8988T (cell line): ENCODE data around the gene TMEM255A.
"Not testable (repeated sequence)": the region's sequence is repeated elsewhere in the genome, so short reads cannot be mapped to it uniquely, and the experiment has no call there.

Source experiments
- DNase-seq: peaks from one replicate; pipeline ENCODE4 v3.0.0; 2011

Gene TMEM255A

DNA sequence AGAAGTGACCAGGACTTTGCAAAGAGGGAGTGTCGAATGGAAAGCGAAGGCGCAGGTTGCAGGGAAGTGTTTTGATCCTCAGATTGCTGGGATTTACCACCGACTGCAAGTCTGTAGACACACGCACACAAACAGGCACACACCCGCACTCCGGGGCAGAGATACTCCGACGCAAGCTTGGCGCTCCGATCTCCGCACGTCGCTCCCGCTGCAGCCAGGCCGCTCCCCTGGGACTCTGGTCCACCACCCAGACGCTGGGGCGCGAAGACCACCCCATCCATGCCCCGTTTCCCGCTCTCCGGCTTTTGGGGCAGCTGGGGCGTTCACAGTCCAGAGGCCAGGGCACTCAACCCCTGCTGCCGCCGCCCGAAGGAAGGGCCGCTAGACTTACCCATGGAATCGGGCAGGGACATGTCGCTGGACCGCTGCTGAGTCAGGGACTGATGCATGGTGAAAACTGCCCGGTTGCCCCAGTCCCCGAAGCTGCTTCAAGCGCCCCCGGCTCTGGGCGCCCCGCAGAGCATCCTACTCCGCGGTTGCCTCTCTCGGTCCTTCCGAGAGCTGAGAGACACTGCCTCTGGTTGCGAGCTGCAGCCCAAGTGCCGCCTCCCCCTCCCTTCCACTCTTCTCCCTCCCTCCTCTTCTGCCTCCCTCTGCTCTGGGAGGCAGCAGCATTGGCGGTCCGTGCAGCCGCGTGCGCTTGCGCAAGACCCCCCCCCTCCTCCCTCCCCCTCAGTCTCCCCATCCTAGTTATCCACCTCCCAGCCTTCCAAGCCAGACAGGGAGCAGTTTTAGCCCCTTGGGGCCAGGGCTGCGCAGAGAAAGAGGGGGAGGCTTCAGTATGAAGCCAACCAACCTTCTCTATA lies at the start of gene TMEM255A:
Gene TMEM255A (minus strand): TSS at position 601 of the 866 bp plus-strand sequence. CDS start 152 bp downstream, at position 449.
- no peak for DNase-seq

DNA sequence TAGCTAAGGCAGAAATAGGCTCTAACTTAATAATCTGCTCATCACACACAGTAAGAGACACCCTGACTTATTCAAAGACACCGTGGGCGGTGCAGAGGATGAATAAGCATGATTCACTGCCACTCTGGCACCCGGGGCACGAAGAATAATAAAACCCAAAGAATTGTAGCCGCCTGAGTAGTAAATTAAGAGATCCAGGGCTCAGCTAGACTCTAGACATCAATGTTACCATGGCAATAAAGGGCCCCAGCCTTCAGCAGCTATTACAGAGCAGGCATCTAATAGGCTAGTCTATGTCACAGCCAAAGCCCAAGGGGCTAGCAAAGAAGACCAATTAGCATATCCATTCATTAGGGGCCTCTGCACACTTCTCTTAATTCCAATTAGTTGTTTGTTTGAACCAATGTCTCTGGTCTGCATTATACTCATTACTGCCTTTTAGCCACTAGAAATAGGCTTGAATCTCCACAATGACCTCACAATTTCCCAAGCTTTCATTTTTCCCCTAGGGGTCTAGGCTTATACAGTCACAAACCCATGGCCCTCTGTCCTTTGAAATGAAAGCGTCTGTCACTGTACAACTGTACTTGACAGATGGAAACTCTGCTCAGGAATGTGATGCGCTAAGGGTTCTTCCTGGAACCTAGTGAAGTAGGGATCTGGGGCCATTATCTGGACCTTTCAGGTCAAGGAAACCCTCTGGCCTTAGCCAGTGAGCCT lies 47.6 kb upstream of the TMEM255A start:
- no peak for DNase-seq

DNA sequence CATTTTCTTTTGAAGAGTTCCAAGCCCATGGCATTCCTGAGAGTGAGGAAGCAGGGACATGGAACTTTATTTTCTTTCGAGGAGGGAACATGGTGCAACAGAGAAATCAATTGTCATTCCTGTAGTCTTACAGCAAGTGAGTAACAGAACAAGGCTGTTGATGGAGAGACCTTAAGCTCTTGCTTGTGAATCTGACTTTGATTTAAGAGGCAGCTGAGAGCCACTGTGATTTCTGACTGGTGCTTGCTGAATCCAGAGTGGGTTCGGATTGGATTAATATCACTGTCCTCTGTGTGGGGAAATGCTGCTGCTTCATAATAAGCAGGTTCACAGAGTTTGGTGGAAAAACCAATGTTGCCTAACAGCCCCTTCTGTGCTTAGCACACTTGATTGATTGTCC lies 45.9 kb upstream of the TMEM255A start:
- no peak for DNase-seq

DNA sequence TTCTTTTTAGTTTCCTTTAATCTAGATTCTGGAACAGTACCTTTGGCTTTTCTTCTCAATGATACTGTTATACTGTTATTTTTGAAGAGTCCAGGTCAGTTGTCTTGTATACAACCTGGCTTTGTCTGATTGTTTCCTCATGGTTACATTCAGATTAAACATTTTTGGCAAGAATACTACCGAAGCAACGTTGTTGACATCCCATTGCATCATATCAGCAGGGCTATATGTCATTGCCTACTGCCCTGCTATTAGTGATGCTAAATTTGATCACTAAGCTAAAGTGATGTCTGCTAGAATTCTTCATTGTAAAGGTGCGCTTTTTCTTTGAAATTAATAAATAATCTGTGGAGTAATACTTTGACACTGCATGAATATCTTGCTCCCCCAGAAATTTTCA lies 44.8 kb upstream of the TMEM255A start:
- no peak for DNase-seq

DNA sequence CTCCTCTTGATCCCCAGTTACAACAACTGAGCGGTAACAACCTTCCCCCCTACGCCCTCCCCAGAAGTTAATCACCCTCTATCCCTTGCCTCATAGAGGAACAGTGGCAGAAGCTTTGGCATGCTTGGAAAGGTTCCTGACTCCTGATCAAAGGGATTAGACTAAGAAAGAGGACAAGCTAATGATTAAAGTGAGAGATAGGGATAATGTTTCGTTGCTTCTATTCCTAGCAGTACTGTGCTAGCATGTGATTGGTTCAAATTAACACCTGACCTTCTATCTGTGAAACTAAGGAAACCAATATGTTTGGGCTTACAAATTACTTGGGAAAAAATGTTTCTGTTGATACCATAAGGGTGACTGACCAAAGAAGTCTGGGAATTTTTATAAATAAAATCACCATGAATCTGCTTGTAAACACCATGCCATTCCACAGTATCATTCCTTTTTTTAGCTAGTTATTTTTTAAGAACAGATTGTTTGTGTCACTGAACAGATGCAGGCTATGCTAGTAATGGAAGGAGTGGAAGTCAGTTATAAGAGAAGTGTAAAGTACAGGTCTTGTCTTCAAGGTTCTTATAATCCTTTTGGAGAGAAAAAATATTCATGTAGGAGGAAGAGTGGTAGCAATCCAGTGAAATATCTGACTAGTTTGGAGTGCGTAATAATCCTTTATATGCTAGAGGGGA lies 39.3 kb upstream of the TMEM255A start:
- DNase-seq: no peak

DNA sequence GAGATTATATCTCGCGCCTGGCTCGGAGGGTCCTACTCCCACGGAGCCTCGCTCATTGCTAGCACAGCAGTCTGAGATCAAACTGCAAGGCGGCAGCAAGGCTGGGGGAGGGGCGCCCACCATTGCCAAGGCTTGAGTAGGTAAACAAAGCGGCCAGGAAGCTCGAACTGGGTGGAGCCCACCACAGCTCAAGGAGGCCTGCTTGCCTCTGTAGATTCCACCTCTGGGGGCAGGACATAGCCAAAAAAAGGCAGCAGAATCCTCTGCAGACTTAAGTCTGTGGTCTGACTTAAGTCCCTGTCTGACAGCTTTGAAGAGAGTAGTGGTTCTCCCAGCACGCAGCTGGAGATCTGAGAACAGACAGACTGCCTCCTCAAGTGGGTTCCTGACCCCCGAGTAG lies 33.3 kb upstream of the TMEM255A start:
- not testable (repeated sequence) for DNase-seq

DNA sequence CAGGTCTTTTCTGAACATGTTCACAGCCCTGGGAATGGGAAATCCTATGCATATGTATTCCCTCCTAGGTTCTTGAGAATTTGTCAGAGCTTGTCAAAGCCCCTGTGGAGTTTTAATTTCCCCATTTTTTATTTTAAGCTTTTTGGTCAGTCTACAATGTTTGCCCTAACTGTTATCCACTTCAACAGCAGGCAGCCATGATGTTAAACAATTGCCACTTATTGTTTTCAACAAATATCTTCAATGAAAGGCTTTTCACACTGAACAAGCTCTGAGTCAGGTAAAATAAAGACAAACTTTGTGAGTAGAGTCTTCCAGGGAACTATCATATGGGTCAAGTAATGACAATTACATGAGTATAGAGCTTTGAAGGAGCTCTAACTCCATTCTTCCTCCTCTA lies 25.6 kb upstream of the TMEM255A start:
- DNase-seq: no peak

DNA sequence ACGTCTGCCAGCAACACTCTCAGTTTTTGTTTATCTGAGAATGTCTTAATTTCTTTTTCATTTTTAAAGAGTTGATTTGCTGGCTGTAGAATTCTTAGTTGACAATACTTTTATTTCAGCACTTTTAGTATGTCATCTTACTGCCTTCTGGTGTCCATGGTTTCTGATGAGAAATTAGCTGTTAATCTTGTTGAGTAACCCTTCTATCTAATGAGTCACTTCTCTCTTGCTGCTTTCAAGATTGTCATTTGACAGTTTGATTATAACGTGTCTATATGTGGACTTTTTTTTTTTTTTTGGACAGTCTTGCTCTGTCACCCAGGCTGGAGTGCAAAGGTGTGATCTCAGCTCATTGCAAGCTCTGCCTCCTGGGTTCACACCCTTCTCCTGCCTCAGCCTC lies 24.0 kb upstream of the TMEM255A start:
- DNase-seq: no peak

DNA sequence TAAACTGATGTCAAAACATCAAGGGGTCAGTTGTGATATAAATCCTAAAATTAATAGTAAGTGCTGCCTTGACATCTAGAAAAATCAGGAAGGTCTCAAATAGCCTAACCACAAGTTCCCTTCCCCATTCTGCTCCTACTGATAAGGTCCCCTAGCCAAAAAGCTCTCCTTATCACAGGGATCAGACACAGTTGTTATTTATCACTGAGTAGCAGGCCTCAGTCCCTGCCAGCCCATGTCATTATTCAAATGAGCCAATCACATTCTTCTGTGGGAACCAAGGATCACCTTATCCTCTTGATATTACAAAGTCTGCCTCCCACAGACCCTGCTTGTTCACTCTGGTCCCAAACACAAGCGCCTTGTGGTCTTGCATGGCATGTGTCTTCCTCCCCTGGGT lies 23.3 kb upstream of the TMEM255A start:
- DNase-seq: no peak

DNA sequence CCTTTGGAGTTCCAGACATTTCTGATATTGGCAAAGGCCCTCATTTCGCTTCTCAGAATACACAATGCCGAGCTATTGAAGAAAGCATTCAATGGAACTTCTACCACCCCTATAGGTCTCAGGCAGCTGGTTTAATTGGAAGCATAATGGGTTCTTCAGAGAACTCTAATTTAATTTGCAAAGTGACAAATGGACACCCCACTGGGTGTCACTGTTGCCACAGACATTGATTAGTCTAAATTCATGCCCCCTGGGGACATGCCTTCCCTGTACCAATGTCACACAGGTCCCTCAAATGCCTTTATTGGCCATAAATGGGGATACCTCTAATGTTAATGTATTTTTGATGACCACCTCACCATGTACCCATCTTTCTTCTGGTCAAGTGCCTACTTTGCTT lies 22.9 kb upstream of the TMEM255A start:
- no peak for DNase-seq

DNA sequence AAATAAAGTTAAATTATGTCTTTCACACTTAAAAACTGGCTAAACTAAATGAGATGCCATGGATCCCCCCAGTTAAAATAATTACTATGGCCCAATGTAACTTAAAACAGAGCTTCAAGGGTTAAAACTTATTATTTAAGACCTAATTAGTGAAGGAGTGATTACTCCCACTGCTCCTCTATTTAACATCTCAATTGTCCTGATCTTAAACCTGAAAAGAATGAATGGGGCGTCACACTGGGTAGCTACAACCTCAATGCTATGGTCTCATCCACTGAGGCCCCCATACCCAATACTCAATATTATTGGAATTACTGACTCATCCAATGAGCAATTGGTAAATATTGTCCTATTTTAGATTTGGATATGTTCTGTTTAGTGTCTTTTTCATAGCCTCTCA lies 21.1 kb upstream of the TMEM255A start:
- no peak for DNase-seq

DNA sequence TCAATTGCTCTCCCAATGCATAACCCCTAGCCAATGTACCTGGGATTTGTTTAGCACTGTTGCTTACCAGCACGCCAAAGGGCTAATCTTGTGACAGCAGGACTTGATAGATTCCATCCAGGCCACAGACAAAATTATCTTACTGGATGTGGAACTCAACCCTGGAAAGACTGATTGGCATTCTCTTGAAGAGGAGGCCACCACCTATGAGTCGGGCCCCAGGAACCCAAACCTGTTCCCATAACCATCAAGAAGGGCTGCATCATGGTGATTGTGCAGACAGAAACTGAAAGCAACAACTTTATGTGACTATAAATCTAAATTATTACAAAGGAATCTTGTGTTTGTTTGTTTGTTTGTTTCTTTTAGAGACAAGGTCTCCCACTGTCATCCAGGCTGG lies 19.9 kb upstream of the TMEM255A start:
- DNase-seq: no peak

DNA sequence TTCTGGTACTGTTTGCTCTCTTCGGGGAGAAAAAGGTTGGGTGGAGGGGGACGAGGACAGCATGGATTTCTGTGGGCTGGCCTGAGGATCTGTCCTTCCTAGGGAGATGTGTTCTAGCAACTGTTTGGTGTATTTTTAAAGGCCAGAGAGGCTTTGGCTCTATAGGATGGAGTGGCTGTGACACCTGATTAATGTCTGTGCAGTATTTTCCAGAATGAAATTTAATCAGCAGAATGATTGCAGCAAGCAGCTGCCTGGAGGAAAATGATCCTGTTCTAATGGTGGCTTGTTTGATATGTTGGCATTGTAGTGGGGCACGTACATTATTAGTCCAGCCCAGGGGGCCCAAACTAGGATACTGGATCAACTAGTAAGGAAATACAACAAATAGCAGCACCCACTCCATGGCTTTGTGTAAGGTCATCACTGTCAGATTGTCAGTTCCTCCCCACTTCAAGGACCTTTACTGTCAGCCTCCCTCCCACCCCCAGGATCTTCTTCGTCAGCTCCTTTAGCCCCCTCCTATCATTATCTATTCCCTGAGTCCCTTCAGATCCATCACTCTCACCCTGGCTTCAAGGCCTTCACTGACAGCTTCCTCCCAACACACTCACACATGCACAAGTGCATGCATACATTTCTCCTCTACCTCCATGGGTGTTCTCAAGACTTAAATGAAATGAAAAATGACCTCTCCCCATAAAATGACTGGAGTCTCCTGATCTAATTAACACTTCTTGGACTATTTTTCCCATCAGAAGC lies 10.4 kb upstream of the TMEM255A start:
- DNase-seq: no peak

DNA sequence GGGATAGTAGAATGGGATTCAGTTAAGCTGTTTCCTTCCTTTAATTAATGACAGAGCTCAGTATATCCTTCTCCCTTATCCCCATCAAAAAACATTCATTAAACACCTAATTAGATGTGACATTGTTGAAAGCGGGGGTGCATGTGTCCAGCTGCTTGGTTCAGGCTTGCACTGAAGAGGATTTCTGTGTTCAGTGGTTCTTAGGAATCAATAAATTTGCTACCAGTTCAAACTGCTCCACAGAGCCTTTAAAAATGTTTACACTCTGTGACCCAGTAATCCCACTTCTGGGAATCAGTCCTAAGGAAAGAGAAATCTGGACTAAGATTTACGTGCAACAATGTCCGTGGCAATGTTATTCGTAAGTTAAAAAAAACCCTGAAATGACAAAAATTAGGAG lies 7.2 kb upstream of the TMEM255A start:
- DNase-seq: no peak

DNA sequence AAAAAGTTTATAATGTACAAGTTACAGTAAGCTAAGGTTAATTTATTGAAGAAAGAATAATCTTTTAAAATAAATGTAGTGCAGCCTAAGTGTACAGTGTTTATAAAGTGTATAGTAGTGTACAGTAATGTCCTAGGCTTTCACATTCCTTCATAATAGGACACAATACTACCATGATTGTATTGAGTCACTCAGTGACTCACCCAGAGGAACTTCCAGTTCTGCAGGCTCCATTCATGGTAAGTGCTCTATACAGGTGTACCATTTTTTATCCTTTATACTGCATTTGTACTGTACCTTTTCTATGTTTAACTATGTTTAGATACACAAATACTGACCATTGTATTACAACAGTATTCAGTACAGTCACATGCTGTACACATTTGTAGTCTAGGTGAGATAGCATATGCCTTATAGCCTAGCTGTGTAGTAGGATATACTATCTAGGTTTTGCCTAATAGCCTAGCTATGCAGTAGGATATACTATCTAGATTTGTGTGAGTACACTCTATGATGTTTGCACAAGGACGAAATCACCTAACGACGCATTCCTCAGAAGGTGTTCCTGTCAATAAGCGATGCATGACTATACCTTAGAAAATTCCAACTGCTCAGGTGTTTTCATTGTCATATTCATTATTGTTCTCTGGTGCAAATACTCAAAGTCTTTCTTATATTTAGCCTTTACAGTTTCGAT lies 5.5 kb upstream of the TMEM255A start:
- DNase-seq: no peak

DNA sequence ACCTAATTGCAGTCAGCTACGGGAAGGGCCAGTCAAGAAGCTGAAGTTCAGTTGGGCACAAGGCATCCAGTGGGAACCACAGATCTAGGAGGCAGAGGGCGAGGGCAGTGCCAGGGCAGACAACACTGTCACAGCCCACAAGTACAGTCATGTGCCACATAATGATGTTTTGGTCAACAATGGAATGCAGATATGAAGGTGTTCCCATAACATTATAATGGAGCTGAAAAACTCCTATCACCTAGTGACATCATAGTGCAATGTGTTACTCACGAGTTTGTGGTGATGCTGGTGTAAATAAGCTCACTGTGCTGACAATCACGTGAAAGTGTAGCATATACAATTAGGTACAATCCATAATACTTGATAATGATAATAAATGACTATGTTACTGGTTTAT lies 4.5 kb upstream of the TMEM255A start:
- DNase-seq: no peak

DNA sequence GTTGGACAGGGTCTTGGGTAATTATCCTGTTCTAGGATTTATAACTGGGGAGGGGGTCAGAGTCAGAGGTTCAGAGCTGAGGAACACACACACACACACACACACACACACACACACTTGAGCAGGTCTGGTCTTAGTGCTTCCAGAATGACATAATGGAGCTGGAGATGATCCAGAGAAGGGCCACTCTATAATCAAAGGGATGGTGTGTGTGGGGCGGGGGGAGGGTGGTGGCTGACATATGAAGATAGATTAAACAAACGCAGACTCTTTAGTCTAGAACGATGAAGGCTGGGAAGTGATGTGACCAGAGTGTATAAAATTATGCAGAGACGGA lies 434 bp upstream of the TMEM255A start:
- no peak for DNase-seq

DNA sequence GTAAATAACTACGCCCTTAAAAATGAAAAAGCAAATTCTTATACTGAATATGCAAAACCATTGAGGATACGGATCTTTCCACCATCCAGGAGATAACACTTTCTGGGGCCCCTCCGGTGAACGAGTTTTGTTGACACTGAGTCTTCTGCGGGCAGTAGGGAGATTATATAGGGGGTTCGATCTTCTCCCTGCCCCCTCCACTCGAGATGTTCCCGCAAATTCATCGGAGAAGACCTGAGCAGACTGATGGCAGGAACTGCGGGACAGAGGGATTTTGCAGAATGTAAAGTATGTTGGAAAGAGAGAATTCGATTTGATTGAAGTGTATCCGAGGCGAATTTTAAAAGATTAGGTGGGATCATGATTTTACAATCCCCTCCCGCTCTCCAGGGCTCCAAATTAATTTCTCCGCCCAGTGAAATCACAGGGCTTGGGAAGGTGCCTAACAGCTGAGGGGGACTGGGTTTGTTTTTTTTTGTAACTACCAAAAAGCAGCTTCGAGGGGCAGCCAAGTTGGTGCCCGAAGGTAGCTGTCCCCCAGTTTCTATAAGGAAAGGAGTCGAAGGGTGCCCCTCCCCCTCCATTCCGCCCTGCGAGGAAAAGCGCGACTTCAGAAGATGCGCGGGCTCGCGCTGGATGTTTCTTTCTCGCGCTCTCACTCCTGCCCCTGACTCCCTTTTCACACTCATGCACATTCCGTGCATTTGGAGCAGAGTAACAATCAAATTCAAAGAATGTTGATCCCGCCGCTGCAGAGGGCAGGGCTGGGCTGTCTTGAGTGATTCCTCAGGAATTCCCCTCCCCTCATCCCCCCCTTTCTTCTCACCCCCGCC lies 1.2 kb downstream of the TMEM255A start:
- DNase-seq: no peak

DNA sequence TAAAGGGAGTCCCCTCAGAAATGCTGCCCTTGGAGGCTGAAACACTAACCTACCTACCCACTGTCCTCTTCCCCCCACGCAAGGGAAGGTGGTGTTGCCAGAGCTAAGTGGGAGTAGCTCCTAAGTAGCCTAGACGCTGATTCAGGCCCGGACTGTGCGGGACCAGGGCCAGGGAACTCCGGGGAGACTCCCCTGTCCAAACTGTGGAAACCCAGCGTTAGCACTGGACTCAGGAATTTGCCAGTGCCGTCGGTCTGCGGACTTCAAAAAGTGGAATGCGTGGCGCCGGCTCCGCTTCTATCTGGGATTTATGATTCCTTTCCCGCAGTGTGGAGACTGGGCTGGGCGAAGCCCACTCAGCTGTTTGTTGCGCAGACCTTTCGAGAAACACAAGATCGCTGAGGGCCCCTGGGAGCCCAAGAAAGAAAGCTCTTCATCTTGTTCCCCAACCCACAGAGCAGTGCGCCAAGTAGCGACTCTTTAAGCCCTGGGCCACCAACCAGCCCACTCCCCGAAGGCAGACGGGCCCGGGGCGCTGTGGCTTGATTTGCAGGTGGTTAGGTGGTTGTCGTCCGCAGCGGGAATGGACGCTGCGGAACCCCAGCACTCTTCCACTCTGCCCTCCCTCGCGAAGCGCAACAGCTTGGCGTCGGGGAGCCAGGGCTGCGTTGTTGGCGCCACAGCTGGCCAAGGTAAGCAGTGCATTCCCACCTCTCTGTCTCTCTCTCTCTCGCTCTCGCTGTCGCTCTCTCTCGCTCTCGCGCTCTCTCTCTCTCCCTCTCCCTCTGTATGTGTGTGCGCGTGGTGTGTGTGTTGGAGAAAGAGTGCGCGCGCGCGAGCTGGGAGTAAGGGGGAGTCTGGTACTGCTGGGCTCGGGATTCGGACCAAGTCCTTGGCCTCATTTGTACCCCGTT lies 2.0 kb downstream of the TMEM255A start:
- DNase-seq: no peak

DNA sequence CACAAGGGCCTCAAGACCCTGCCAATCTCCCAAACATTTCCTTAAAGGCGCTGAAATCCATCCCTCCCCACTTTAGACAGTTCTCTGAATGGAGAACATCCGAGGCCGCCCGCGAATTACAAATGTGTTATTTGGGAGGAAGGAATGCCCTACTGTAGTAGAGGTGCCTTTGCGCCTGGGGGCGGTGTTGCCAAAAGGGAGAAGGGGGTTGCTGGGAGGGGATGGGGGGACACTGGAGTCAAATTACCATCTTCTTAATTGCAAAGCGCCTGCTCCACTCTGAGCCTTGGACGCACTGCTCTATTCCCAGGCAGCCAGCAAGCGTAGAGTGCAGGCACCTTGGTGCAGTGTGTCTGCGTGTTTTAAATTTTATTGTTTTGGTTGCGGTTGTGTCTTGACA lies 2.7 kb downstream of the TMEM255A start:
- no peak for DNase-seq
